Measurements from ENCODE around the gene CALN1.

- TF ChIP-seq CTCF (IDR thresholded peaks at IDR 0.05), result no peak
- TF ChIP-seq POLR2AphosphoS5 (IDR thresholded peaks at IDR 0.05), result no peak
- TF ChIP-seq POLR2A (IDR thresholded peaks at IDR 0.05), result no peak
These were observed 271.6 kb downstream of the CALN1 start for GRCh38 chr7:72140566-72140965.

All from prostate gland (tissue), 2 donors.